NT2/D1 (cell line): ENCODE measurements around the gene TENM3.

Experiments used
- SUZ12 ChIP-seq: IDR thresholded peaks from 2 replicates; pipeline ENCODE4 v1.6.1; 2011; ENCODE audit not compliant: insufficient read length, insufficient read depth; ENCODE audit errors: extremely low read depth
- YY1 ChIP-seq: IDR thresholded peaks from 2 replicates; pipeline ENCODE4 v1.6.1; 2011; ENCODE audit not compliant: insufficient read length, insufficient read depth

GRCh38 chr4:182827166-182827565 is 584.0 kb downstream of the TENM3 start:
- TF ChIP-seq SUZ12 (no peak), YY1 (no peak)
